Measurements from ENCODE around the gene SLC6A16.
"Not testable (repeated sequence)": the region's sequence is repeated elsewhere in the genome, so short reads cannot be mapped to it uniquely, and the experiment has no call there.

SLC6A16 gene

DNA sequence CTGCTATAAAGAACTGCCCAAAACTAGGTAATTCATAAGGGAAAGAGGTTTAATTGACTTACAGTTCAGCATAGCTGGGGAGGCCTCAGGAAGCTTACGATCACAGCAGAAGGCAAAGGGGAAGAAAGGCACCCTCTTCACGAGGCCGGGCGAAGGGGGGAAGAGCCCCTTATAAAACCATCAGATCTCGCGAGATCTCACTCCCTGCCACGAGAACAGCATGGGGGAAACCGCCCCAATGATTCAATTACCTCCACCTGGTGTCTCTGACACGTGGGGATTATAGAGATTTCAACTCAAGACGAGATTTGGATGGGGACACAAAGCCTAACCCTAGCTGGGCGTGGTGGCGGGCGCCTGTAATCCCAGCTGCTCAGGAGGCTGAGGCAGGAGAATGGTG, 42.8 kb downstream of the SLC6A16 start:
- no peak overlapping the region for H3K27ac Mint-ChIP-seq
- H3K4me1 Mint-ChIP-seq (ENCODE audit: low read depth) = no peaks in the 10 kb centered on the region
- peaks cover 7% of the 10 kb centered on the region for H3K27me3 Mint-ChIP-seq
- H3K36me3 Mint-ChIP-seq (ENCODE audit: low read depth) = no peaks in the 10 kb centered on the region
- no peaks in the 10 kb centered on the region for H3K9me3 Mint-ChIP-seq
- H3K4me3 Mint-ChIP-seq = no peak overlapping the region

DNA sequence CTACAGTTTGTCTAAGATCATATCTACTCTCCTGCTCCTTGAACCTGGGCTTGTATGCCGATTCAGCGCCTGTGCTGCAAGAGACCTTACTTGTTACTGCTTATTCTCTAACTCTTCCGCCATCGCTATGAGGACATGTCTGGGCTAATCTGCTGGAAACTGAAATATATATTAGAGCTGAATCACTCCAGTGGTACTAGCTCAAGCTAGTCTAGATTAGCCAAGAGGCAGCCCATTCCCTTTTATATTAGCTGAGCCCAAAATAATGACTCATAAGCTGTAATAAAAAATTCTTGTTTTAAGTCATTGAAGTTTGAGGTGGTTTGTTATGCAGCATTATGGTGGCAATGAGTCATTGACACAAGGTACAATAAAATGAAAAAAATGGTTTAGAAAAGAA, 52.8 kb downstream of the SLC6A16 start:
- H3K27me3 Mint-ChIP-seq = peaks cover 18% of the 10 kb centered on the region
- no peaks in the 10 kb centered on the region for H3K9me3 Mint-ChIP-seq
- no peak overlapping the region for H3K4me3 Mint-ChIP-seq
- H3K4me1 Mint-ChIP-seq (ENCODE audit: low read depth) = peaks cover 12% of the 10 kb centered on the region
- no peak overlapping the region for H3K27ac Mint-ChIP-seq
- H3K36me3 Mint-ChIP-seq (ENCODE audit: low read depth) = no peaks in the 10 kb centered on the region

DNA sequence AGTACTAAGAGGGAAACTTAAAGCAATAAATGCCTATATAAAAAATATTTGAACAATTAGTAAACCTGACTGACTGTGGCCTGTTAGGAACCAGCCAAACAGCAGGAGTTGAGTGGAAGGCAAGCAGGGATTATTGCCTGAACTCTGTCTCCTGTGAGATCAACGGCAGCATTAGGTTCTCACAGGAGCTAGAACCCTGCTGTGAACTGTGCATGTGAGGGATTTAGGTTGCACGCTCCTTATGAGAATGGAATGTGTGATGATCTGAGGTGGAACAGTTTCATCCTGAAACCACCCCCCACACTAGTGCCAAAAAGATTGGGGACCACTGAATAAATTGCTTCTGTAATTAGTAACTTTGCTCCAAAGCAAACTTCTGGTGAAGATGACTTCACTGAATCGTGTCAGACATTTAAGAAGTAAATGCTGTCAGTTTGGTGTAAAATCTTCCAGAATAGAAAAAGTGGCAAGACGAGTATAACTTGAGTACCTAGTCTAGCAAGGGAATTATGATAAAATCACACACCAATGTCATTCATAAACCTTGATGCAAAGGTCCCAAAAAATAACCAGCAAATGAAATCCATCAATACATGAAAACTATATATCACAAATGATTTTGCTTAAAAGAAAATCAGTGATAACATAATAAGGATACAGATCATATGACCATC, 53.8 kb downstream of the SLC6A16 start:
- H3K4me1 Mint-ChIP-seq (ENCODE audit: low read depth) = peaks cover 12% of the 10 kb centered on the region

DNA sequence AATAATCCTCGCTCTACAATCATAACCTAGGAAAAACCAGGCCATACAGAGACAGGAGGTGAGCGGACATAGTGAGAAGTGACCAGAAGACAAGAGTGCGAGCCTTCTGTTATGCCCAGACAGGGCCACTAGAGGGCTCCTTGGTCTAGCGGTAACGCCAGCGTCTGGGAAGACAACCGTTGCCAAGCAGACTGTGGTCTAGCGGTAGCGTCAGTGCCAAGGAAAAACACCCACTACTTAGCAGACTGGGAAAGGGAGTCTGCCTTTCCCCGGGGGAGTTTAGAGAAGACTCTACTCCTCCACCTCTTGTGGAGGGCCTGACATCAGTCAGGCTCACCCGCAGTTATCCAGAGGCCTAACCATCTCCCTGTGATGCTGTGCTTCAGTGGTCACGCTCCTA, 58.6 kb downstream of the SLC6A16 start:
- not testable (repeated sequence) for H3K4me3 Mint-ChIP-seq; H3K36me3 Mint-ChIP-seq (ENCODE audit: low read depth); H3K27me3 Mint-ChIP-seq; H3K27ac Mint-ChIP-seq; H3K4me1 Mint-ChIP-seq (ENCODE audit: low read depth); H3K9me3 Mint-ChIP-seq

More for the DNA sequence above, 53.8 kb downstream of the SLC6A16 start:
- Mint-ChIP-seq H3K27me3 (peaks cover 18% of the 10 kb centered on the region), H3K36me3 (ENCODE audit: low read depth) (no peaks in the 10 kb centered on the region), H3K27ac (no peak overlapping the region), H3K4me3 (no peak overlapping the region), H3K9me3 (no peaks in the 10 kb centered on the region)

DNA sequence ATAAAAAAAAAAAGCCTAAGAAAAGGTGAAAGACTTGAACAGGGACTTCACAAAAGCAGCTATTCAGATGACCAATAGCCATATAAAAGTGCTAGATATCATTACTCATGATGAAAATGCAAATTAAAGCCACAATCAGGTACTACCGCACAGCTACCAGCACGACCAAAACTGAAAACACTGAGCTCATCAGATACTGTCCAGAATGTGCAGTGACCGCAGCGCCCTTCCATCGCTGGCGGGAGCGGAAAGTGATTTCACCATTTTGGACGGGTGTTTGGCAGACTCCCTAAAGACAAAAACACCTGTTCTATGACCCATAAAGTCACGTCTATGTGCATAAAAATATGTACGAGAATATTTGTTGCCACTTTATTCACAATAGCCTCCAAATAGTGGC, 60.7 kb downstream of the SLC6A16 start:
- H3K4me3 Mint-ChIP-seq = no peak overlapping the region
- peaks cover 15% of the 10 kb centered on the region for H3K27me3 Mint-ChIP-seq
- H3K4me1 Mint-ChIP-seq (ENCODE audit: low read depth) = no peaks in the 10 kb centered on the region
- H3K9me3 Mint-ChIP-seq = peaks cover 7% of the 10 kb centered on the region
- no peaks in the 10 kb centered on the region for H3K36me3 Mint-ChIP-seq (ENCODE audit: low read depth)
- no peak overlapping the region for H3K27ac Mint-ChIP-seq

DNA sequence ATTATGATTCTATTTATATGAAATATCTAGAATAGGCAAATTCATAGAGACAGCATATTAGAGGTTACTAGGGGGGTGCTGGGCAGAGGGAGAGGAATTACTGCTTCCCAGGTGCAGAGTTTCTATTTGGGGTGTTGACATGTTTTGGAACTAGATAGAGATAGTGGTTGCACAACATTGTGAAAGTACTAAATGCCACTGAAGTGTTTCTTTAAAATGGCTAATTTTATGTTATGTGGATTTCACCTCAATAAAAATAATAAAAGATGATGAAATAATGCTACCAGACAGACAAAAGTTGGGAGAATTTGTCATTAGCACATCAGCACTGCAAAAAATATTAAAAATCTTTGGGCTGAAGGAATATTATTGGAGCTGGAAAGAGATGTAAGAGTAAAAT, 63.4 kb downstream of the SLC6A16 start:
- Mint-ChIP-seq H3K9me3 (peaks cover 18% of the 10 kb centered on the region), H3K27me3 (peaks cover 29% of the 10 kb centered on the region)

DNA sequence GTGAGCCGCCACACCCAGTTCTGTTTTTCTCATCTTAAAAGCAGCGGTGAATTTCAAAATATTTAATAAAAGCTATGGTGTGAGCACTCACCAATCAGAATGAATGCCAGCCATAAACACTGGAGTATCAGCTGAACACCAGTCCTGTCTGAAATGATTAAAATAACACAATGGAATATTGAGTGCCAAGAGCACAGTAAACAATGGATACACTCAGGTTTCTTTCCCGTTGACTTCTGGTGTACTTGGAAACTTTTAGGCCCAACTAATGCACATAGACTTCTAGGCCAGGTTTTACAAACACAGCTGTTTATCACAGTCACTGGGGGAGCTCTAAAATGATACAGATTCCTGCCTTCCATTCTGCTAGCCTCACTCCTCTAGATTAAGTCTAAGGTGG, 68.3 kb downstream of the SLC6A16 start:
- Mint-ChIP-seq H3K9me3 (peaks cover 15% of the 10 kb centered on the region), H3K27me3 (peaks cover 41% of the 10 kb centered on the region)

More for the DNA sequence above, 63.4 kb downstream of the SLC6A16 start:
- Mint-ChIP-seq H3K27ac (no peak overlapping the region), H3K4me1 (ENCODE audit: low read depth) (no peaks in the 10 kb centered on the region), H3K4me3 (no peak overlapping the region), H3K36me3 (ENCODE audit: low read depth) (peaks cover 9% of the 10 kb centered on the region)

DNA sequence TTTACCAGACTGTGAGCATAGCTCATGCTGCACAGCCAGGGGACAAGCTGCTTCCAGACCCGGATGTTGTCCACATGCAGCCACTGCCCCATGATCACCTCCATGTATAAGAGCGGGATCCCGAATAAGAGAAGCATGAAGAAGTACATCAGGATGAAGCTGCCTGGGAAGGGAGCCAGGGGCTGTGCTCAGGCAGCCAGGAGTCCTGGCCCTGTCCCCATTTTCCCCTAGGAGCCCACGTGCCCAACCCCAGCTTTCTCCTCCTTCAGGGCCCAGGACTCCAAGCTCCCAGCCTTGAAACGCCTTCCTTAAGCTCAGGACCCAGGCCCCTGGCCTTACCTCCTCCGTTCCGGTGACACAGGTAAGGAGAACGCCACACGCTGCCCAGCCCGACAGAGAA, 69.3 kb downstream of the SLC6A16 start:
- H3K4me1 Mint-ChIP-seq (ENCODE audit: low read depth) = no peaks in the 10 kb centered on the region
- H3K9me3 Mint-ChIP-seq = peaks cover 14% of the 10 kb centered on the region
- no peak overlapping the region for H3K4me3 Mint-ChIP-seq
- no peak overlapping the region for H3K27ac Mint-ChIP-seq
- H3K27me3 Mint-ChIP-seq = peaks cover 39% of the 10 kb centered on the region
- peaks cover 9% of the 10 kb centered on the region for H3K36me3 Mint-ChIP-seq (ENCODE audit: low read depth)

More for the DNA sequence above, 68.3 kb downstream of the SLC6A16 start:
- Mint-ChIP-seq H3K4me3 (no peak overlapping the region), H3K36me3 (ENCODE audit: low read depth) (peaks cover 9% of the 10 kb centered on the region), H3K27ac (no peak overlapping the region), H3K4me1 (ENCODE audit: low read depth) (no peaks in the 10 kb centered on the region)

DNA sequence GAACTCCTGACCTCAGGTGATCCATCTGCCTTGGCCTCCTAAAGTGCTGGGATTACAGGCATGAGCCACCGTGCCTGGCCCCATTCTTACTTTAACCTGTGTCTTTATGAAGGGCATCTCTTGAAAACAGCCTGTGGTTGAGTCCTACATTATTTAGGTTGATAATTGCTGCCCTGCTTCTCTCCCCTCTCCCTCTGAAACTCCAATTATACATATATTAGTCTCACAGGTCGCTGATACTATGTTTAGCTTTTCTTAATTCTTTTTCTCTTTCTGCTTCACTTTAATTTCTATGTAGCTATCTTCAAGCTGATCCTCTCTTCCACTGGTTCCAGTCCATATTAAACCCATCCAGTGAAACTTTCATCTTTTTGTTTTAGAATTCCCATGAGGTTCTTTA, 75.1 kb downstream of the SLC6A16 start:
- H3K4me3 Mint-ChIP-seq = no peak overlapping the region
- H3K4me1 Mint-ChIP-seq (ENCODE audit: low read depth) = no peaks in the 10 kb centered on the region
- no peaks in the 10 kb centered on the region for H3K36me3 Mint-ChIP-seq (ENCODE audit: low read depth)

DNA sequence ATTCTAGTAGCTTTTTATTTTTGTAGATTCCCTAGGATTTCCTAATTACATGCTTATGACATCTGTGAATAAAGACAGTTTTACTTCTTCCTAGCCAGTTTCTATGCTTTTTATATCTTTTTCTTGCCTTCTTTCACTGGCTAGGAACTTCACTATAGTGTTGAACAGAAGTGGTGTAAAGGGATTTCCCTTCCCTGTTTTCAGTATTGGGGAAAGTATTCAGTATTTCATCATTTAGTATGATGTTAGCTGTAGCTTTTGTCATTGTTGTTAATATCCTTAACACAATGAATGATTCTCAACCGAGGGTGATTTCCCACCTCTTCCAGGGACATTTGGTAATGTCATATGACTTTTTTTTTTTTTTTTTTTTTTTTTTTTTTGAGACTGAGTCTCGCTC, 77.3 kb downstream of the SLC6A16 start:
- H3K36me3 Mint-ChIP-seq (ENCODE audit: low read depth) = no peaks in the 10 kb centered on the region
- H3K27me3 Mint-ChIP-seq = peaks cover 19% of the 10 kb centered on the region
- no peak overlapping the region for H3K4me3 Mint-ChIP-seq
- H3K9me3 Mint-ChIP-seq = no peaks in the 10 kb centered on the region
- H3K27ac Mint-ChIP-seq = no peak overlapping the region
- H3K4me1 Mint-ChIP-seq (ENCODE audit: low read depth) = no peaks in the 10 kb centered on the region

More for the DNA sequence above, 75.1 kb downstream of the SLC6A16 start:
- Mint-ChIP-seq H3K9me3 (no peaks in the 10 kb centered on the region), H3K27me3 (peaks cover 25% of the 10 kb centered on the region), H3K27ac (no peak overlapping the region)

DNA sequence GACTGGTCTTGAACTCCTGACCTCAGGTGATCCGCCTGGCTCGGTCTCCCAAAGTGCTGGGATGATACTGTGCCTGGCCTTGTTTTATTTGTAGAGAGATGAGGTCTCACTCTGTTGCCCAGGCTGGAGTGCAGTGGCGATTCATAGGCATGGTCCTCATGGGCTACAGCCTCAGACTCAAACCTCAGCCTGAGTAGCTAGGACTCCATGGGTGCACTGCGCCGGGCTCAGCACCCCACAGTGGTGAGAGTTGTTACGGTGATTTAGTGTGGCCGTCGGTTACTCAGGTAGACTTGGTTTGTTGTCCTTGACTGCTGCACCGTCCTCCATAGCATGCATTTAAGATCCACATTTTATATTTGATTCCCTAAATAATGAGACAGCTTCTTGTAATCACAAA, 80.7 kb downstream of the SLC6A16 start:
- Mint-ChIP-seq H3K27me3 (no peaks in the 10 kb centered on the region), H3K27ac (no peak overlapping the region), H3K4me1 (ENCODE audit: low read depth) (no peaks in the 10 kb centered on the region), H3K4me3 (no peak overlapping the region), H3K36me3 (ENCODE audit: low read depth) (no peaks in the 10 kb centered on the region), H3K9me3 (no peaks in the 10 kb centered on the region)

DNA sequence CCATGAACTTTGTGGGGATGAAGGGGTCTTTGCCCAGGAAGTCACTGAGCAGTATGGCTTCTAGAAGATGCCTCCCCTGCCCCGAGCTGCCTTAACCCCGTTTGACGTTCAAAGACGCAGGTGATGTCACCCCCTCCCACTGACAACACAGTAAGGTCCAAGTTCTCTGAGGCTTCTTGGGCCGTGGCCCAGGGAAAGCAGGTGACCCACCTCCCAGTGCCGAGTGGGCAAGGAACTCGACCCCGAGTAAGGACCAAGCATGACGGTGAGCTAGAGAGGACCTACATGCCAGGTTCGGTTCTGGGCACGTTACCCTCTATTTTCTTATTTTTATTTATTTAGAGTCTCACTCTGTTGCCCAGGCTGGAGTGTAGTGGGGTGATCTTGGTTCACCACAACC, 81.3 kb downstream of the SLC6A16 start:
- Mint-ChIP-seq H3K4me1 (ENCODE audit: low read depth) (no peaks in the 10 kb centered on the region), H3K9me3 (no peaks in the 10 kb centered on the region), H3K27me3 (peaks cover 3% of the 10 kb centered on the region), H3K27ac (no peak overlapping the region), H3K4me3 (no peak overlapping the region), H3K36me3 (ENCODE audit: low read depth) (no peaks in the 10 kb centered on the region)

DNA sequence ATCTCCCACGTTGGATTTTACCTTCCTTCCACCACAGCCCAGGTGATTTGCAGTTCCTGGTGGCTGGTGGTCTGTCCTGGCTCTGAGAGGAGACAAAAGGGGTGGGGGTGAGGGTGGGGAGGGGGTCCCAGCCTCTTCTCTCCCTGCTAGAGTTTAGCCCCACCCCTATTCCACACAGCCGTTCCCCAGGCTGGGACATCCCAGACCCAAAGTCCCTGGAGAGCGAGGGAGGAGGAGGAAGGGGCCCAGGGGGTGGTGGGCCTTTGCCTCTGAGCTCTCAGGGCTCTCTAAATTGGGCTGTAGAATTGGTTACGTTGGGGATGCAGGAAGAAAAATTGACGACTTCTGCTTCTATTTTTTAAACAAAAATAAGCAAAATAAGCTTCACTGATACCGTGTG, 81.9 kb downstream of the SLC6A16 start:
- H3K4me3 Mint-ChIP-seq = no peak overlapping the region

DNA sequence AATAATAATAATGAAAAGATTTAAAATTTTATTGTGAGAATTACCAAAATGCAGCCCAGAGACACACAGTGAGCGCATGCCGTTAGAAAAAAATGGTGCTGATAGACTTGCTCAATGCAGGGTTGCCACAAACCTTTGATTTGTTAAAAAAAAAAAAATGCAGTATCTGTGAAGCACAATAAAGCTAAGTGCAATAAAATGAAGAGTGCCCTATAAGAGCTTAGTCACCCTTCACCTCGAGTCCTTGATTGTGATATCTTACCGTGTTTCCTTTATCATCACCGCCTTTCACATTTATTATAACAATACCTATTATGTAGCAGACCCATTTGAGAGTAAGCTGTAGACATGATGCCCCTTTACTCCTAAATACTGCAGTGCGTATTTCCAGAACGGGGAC, 83.2 kb downstream of the SLC6A16 start:
- no peaks in the 10 kb centered on the region for H3K36me3 Mint-ChIP-seq (ENCODE audit: low read depth)
- H3K27ac Mint-ChIP-seq = no peak overlapping the region
- no peaks in the 10 kb centered on the region for H3K4me1 Mint-ChIP-seq (ENCODE audit: low read depth)
- peaks cover 7% of the 10 kb centered on the region for H3K27me3 Mint-ChIP-seq
- no peaks in the 10 kb centered on the region for H3K9me3 Mint-ChIP-seq
- H3K4me3 Mint-ChIP-seq = no peak overlapping the region

More for the DNA sequence above, 81.9 kb downstream of the SLC6A16 start:
- Mint-ChIP-seq H3K4me1 (ENCODE audit: low read depth) (no peaks in the 10 kb centered on the region), H3K36me3 (ENCODE audit: low read depth) (no peaks in the 10 kb centered on the region), H3K27me3 (peaks cover 3% of the 10 kb centered on the region), H3K27ac (no peak overlapping the region), H3K9me3 (no peaks in the 10 kb centered on the region)
